ENCODE measurements around the gene POLR1G.

POLR1G gene

DNA sequence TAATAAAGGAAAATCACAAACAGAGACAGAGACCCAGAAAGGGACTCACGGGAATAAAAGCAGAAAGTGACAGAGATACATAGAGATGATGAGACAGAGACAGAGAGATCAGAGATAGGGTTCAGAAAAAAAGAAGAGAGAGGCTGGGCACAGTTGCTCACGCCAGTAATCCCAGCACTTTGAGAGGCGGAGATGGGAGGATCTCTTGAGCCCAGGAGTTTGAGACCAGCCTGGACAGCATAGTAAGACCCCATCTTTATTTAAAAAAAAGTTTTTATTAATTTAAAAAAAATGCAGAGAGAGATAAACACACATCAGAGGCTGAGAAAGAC, 41.9 kb downstream of the POLR1G start:
- Histone ChIP-seq H3K9ac (ENCODE audit: low read depth, low read length) (no peak overlapping the region), H3K4me1 (ENCODE audit: insufficient read depth, low read length) (0 out of 2 replicates have a peak, but pooled peaks cover 3% of the 10 kb centered on the region), H3K9me3 (ENCODE audit: insufficient read depth, low read depth, low read length) (no peaks in the 10 kb centered on the region), H3K4me3 (ENCODE audit: low read length) (no peak overlapping the region), H3K27me3 (ENCODE audit: insufficient read depth, low read length) (peaks cover 21% of the 10 kb centered on the region), H3K27ac (ENCODE audit: low read depth, low read length) (no peak overlapping the region), H3K36me3 (ENCODE audit: insufficient read depth, low read length) (no peaks in the 10 kb centered on the region)
- 86% methylated on average over 3 of the region's 3 CpGs for WGBS

DNA sequence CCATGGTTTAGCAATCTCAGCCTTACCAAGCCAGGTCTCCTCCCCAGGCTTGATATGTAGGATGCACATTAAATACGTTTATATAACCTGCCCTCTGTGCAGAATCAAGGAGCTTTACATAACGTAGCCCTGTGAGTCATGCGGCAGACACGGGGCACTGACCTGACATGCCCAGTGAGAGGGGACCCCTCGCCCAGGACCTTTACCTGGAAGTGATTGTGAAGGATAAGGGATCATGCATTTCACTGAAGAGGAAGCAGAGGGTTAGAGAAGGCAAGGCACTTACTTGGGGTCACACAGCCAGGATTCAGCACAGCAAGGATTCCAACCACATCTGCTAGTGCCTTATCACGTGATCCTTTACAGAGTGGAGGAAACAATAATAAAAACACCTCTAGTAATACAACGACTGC, 42.4 kb downstream of the POLR1G start:
- Histone ChIP-seq H3K27me3 (ENCODE audit: insufficient read depth, low read length) (peaks cover 21% of the 10 kb centered on the region), H3K36me3 (ENCODE audit: insufficient read depth, low read length) (no peaks in the 10 kb centered on the region), H3K9ac (ENCODE audit: low read depth, low read length) (no peak overlapping the region), H3K9me3 (ENCODE audit: insufficient read depth, low read depth, low read length) (no peaks in the 10 kb centered on the region), H3K27ac (ENCODE audit: low read depth, low read length) (no peak overlapping the region), H3K4me1 (ENCODE audit: insufficient read depth, low read length) (0 out of 2 replicates have a peak, but pooled peaks cover 3% of the 10 kb centered on the region), H3K4me3 (ENCODE audit: low read length) (no peak overlapping the region)
- WGBS: 85% methylated on average over 7 of the region's 7 CpGs

DNA sequence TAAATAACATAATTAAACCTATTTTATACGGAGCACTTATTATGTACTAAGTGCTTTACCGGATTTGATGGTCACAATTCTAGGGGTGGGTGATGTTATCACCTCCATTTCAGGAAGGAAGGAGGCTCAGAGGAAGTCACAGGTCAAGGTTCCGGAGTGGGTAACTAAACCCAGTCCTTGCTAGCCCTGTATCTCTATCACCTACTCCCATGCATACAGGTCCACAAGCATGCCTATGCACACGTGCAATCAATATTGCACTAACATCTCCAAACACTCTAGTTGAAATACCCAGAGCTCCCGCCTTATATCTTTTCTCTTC, 43.5 kb downstream of the POLR1G start:
- Histone ChIP-seq H3K4me3 (ENCODE audit: low read length) (peak overlapping the region; percentile 62), H3K9ac (ENCODE audit: low read depth, low read length) (peak overlapping the region; percentile 76), H3K36me3 (ENCODE audit: insufficient read depth, low read length) (no peaks in the 10 kb centered on the region), H3K27me3 (ENCODE audit: insufficient read depth, low read length) (peaks cover 21% of the 10 kb centered on the region), H3K9me3 (ENCODE audit: insufficient read depth, low read depth, low read length) (no peaks in the 10 kb centered on the region), H3K27ac (ENCODE audit: low read depth, low read length) (no peak overlapping the region), H3K4me1 (ENCODE audit: insufficient read depth, low read length) (no peaks in the 10 kb centered on the region)
- WGBS: 75% methylated on average over 4 of the region's 5 CpGs

DNA sequence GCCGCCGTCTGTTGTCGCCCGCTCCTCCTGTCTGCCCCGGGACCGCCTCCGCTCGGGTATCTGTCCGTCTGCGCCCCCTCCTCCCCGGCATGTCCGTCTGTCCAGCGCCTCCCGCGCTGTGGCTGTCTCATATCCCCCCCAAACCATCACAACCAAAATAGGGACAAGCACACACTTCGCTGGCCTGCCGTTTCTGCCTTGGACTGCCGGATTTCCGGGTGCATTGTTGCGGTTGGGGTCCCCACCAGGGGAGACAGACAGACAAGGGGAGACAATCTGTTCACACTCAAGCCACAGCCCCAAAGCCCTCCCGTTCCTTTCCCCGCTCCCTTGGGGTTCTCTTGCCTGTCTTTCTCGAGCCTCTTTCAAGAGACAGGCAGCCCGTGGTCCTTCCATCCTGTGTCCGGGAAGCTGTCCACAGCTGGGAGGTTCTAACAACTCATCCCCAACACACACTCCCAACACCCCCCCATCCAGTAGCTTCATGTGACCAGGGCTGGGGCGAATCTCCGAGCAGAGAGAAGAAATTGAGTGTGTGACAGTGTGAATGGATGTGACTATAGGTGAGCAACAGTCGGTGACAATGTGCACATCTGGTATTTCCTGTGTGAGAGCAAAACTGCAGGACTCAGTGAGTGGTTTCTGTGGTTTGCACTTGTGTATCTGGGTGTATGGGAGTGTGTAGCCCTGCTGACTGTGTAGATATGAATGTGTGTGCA, 44.8 kb downstream of the POLR1G start:
- H3K4me1 ChIP-seq (ENCODE audit: insufficient read depth, low read length): peaks cover 5% of the 10 kb centered on the region; the same call in 1 of the 2 replicates
- H3K27me3 ChIP-seq (ENCODE audit: insufficient read depth, low read length): peaks cover 21% of the 10 kb centered on the region
- peak overlapping the region; percentile 62 for H3K4me3 ChIP-seq (ENCODE audit: low read length)
- H3K9me3 ChIP-seq (ENCODE audit: insufficient read depth, low read depth, low read length): no peaks in the 10 kb centered on the region
- WGBS: 28% methylated on average over 28 of the region's 28 CpGs
- H3K9ac ChIP-seq (ENCODE audit: low read depth, low read length): peak overlapping the region; percentile 80
- no peaks in the 10 kb centered on the region for H3K36me3 ChIP-seq (ENCODE audit: insufficient read depth, low read length)
- no peak overlapping the region for H3K27ac ChIP-seq (ENCODE audit: low read depth, low read length)

GRCh38 chr19:45451850-45452387, 45.5 kb downstream of the POLR1G start:
- peaks cover 6% of the 10 kb centered on the region; the same call in 1 of the 2 replicates for H3K4me1 ChIP-seq (ENCODE audit: insufficient read depth, low read length)
- WGBS: 87% methylated on average over 11 of the region's 12 CpGs

GRCh38 chr19:45455707-45456499, 49.5 kb downstream of the POLR1G start:
- Histone ChIP-seq H3K9ac (ENCODE audit: low read depth, low read length) (peak overlapping the region; percentile 81), H3K4me1 (ENCODE audit: insufficient read depth, low read length) (peaks cover 6% of the 10 kb centered on the region; the same call in 1 of the 2 replicates), H3K4me3 (ENCODE audit: low read length) (peak overlapping the region; percentile 33), H3K27ac (ENCODE audit: low read depth, low read length) (peak overlapping the region; percentile 89), H3K36me3 (ENCODE audit: insufficient read depth, low read length) (no peaks in the 10 kb centered on the region), H3K27me3 (ENCODE audit: insufficient read depth, low read length) (peaks cover 13% of the 10 kb centered on the region), H3K9me3 (ENCODE audit: insufficient read depth, low read depth, low read length) (no peaks in the 10 kb centered on the region)
- 34% methylated on average over 27 of the region's 27 CpGs for WGBS

More at GRCh38 chr19:45451850-45452387, 45.5 kb downstream of the POLR1G start:
- no peaks in the 10 kb centered on the region for H3K9me3 ChIP-seq (ENCODE audit: insufficient read depth, low read depth, low read length)
- H3K27me3 ChIP-seq (ENCODE audit: insufficient read depth, low read length): peaks cover 21% of the 10 kb centered on the region
- H3K36me3 ChIP-seq (ENCODE audit: insufficient read depth, low read length): no peaks in the 10 kb centered on the region
- H3K27ac ChIP-seq (ENCODE audit: low read depth, low read length): no peak overlapping the region
- H3K4me3 ChIP-seq (ENCODE audit: low read length): no peak overlapping the region
- H3K9ac ChIP-seq (ENCODE audit: low read depth, low read length): no peak overlapping the region

DNA sequence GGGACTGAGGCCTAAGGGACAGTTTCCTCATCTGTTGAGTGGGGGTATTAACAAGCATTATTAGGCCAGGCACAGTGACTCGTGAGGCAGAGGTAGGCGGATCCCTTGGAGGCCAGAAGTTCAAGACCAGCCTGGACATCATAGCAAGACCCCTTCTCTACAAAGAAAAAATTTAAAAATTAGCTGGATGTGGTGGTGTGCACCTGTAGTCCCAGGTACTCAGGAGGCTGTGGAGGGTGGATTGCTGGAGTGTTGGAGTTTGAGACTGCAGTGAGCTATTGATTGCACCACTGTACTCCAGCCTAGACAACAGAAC, 50.0 kb downstream of the POLR1G start:
- WGBS: 83% methylated on average over 2 of the region's 2 CpGs
- Histone ChIP-seq H3K9me3 (ENCODE audit: insufficient read depth, low read depth, low read length) (no peaks in the 10 kb centered on the region), H3K4me1 (ENCODE audit: insufficient read depth, low read length) (peaks cover 6% of the 10 kb centered on the region; the same call in 1 of the 2 replicates), H3K9ac (ENCODE audit: low read depth, low read length) (peak overlapping the region; percentile 81), H3K27me3 (ENCODE audit: insufficient read depth, low read length) (peaks cover 7% of the 10 kb centered on the region), H3K27ac (ENCODE audit: low read depth, low read length) (peak overlapping the region; percentile 89), H3K4me3 (ENCODE audit: low read length) (peak overlapping the region; percentile 33), H3K36me3 (ENCODE audit: insufficient read depth, low read length) (no peaks in the 10 kb centered on the region)

DNA sequence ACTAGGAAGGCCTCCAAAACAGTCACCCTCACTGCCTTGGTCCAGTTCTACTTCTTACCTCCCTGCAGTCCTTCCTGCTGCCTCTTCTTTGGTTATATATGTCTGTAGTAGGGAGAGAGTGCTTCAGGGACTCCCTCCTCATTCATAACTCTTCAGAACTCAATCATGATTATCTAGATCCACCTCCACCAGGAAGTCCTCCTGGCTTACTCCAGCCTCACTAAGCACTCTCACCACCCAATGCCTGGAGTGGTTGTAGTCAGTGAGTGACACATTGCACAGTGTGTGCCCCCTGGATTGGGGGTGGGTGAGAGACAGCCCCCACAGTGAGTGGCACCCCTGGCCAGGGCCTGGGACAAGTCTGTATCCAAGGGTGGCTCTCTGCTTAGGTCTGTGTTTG, 51.3 kb downstream of the POLR1G start:
- Histone ChIP-seq H3K27ac (ENCODE audit: low read depth, low read length) (no peak overlapping the region), H3K9ac (ENCODE audit: low read depth, low read length) (no peak overlapping the region), H3K27me3 (ENCODE audit: insufficient read depth, low read length) (no peaks in the 10 kb centered on the region), H3K4me3 (ENCODE audit: low read length) (no peak overlapping the region), H3K4me1 (ENCODE audit: insufficient read depth, low read length) (peaks cover 6% of the 10 kb centered on the region; the same call in 1 of the 2 replicates), H3K36me3 (ENCODE audit: insufficient read depth, low read length) (no peaks in the 10 kb centered on the region), H3K9me3 (ENCODE audit: insufficient read depth, low read depth, low read length) (no peaks in the 10 kb centered on the region)

Measured in HUES64 (cell line).